Lower leg skin (tissue), 4 donors: ENCODE measurements around the gene NR2F1-AS1. TPM values are rescaled to one million over a fixed set of nuclear protein-coding genes. Genes with fewer than 3 reads are reported as not detected.

Source experiments
- DNase-seq, 2 donors: peaks; one replicate each; pipeline ENCODE4 v3.0.0-alpha.2; 2019; ENCODE audit warnings: low spot score in 2 of 2
- H3K4me3 ChIP-seq: fragments of 200-600 bp; sonication (generic); 2 replicates; pipeline ENCODE4 v1.5.1; 2017; ENCODE audit warnings: mild to moderate bottlenecking, low read depth; ENCODE audit not compliant: poor library complexity, severe bottlenecking
- POLR2A ChIP-seq, 2 donors: fragments of 450-650 bp; IDR thresholded peaks; one replicate each; pipeline ENCODE4 v1.6.1; 2016 to 2017; ENCODE audit warnings: antibody characterized with exemption in 2 of 2, mild to moderate bottlenecking in 1 of 2, moderate library complexity in 1 of 2
- WGBS, 2 donors: methylation state at CpG; one replicate each; pipeline ENCODE4 v1.1.5; 2018; 5-methylcytosine and 5-hydroxymethylcytosine counted together
- intact Hi-C: fragments of 100-400 bp; cut with DNase I; formaldehyde crosslinking; loops from one replicate; pipeline ENCODE4 v1.15.0; 2023; ENCODE audit warnings: low total_unique reads
- total RNA-seq, 4 donors: library from RNA; depleted of rRNA; stranded (reverse); fragments of >200 nt; gene quantifications; one replicate each; pipeline ENCODE4 v1.1.0, GENCODE V29; 2016
- TF ChIP-seq, protein P1 (sequence below), 3 donors: fragments of 450-650 bp; IDR thresholded peaks; one replicate each; pipeline ENCODE4 v1.5.1; 2016; ENCODE audit warnings: antibody characterized with exemption in 3 of 3, mild to moderate bottlenecking in 3 of 3, moderate library complexity in 2 of 3

NR2F1-AS1 gene
- total RNA-seq, 4 donors from 2014 or later = 0.30 to 1.7 (median 1.0) TPM; not detected in 1

GRCh38 chr5:93385655-93386054 lies 195.4 kb downstream of the NR2F1-AS1 start:
- intact Hi-C loops = no loop called here

DNA sequence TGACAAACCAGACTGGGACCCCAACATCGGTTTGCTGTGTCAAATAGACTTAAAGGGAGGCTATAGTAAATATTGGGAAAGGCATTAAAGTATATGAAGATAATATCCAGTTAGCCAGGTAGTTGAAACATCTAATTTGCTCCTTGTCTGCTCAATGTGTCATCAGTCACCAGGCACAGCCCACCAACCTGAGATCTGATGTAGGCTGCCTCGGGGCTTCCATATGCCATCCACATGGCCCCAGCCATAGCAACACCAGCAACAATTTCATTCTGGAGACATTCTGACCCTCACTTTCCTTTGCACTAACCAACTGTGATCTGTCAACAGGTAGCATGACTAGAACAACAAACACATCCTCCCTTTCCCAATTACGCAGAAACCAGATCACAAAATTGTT lies 196.0 kb downstream of the NR2F1-AS1 start:
- 78 to 82% methylated on average over 3 of the region's 3 CpGs for WGBS, 2 donors
- no peak for DNase-seq
- TF ChIP-seq, protein P1, sequence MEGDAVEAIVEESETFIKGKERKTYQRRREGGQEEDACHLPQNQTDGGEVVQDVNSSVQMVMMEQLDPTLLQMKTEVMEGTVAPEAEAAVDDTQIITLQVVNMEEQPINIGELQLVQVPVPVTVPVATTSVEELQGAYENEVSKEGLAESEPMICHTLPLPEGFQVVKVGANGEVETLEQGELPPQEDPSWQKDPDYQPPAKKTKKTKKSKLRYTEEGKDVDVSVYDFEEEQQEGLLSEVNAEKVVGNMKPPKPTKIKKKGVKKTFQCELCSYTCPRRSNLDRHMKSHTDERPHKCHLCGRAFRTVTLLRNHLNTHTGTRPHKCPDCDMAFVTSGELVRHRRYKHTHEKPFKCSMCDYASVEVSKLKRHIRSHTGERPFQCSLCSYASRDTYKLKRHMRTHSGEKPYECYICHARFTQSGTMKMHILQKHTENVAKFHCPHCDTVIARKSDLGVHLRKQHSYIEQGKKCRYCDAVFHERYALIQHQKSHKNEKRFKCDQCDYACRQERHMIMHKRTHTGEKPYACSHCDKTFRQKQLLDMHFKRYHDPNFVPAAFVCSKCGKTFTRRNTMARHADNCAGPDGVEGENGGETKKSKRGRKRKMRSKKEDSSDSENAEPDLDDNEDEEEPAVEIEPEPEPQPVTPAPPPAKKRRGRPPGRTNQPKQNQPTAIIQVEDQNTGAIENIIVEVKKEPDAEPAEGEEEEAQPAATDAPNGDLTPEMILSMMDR (IDR thresholded peaks at IDR 0.05) = no peak
- no peak for TF ChIP-seq POLR2A (IDR thresholded peaks at IDR 0.05)
- no peak overlapping the region for H3K4me3 ChIP-seq
- intact Hi-C loops = no loop called here

More at GRCh38 chr5:93385655-93386054, 195.4 kb downstream of the NR2F1-AS1 start:
- DNase-seq = no peak
- no peak for TF ChIP-seq POLR2A (IDR thresholded peaks at IDR 0.05)
- TF ChIP-seq, protein P1 (IDR thresholded peaks at IDR 0.05) = no peak
- no peak overlapping the region for H3K4me3 ChIP-seq
- WGBS, 2 donors = 80 to 81% methylated on average over 2 of the region's 2 CpGs

DNA sequence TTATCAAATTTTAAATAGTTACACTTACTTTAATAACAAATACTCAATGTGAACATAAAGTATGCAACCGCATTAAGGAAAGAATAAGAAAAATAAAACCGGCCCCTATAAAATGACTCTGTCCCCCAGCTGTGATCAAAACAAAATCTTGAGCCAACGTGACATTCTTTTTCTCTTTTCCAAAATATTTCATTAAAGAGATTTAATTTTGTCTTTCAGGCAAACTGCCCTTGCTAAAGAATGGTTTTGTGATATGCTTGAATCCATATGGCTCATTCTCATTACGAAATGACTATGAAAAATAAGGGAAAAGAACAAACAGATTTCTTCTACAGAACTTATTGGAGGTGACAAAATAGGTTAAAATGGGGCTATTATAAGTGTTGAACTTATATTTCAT lies 197.0 kb downstream of the NR2F1-AS1 start:
- H3K4me3 ChIP-seq = no peak overlapping the region
- intact Hi-C loops = no loop called here
- TF ChIP-seq, protein P1 (IDR thresholded peaks at IDR 0.05) = no peak
- no peak for TF ChIP-seq POLR2A (IDR thresholded peaks at IDR 0.05)
- no peak for DNase-seq
- 87 to 89% methylated on average over 4 of the region's 4 CpGs for WGBS, 2 donors

- no peak for DNase-seq
- 85 to 86% methylated on average over 3 of the region's 3 CpGs for WGBS, 2 donors
- intact Hi-C loops = no loop called here
- TF ChIP-seq POLR2A (IDR thresholded peaks at IDR 0.05) = no peak
- TF ChIP-seq, protein P1 (IDR thresholded peaks at IDR 0.05) = no peak
- H3K4me3 ChIP-seq = no peak overlapping the region
Observed at GRCh38 chr5:93382188-93382825, 198.7 kb downstream of the NR2F1-AS1 start.

- H3K4me3 ChIP-seq = no peak overlapping the region
- no peak for DNase-seq
- no peak for TF ChIP-seq POLR2A (IDR thresholded peaks at IDR 0.05)
- TF ChIP-seq, protein P1 (IDR thresholded peaks at IDR 0.05) = no peak
- WGBS, 2 donors = 75 to 83% methylated on average over 4 of the region's 4 CpGs
- intact Hi-C loops = no loop called here
Observed at GRCh38 chr5:93381057-93381456, 200.0 kb downstream of the NR2F1-AS1 start.

GRCh38 chr5:93378073-93378472 lies 202.9 kb downstream of the NR2F1-AS1 start:
- no peak overlapping the region for H3K4me3 ChIP-seq
- intact Hi-C loops = no loop called here
- WGBS, 2 donors = 52 to 59% methylated on average over 2 of the region's 2 CpGs
- no peak for DNase-seq
- TF ChIP-seq POLR2A (IDR thresholded peaks at IDR 0.05) = no peak
- TF ChIP-seq, protein P1 (IDR thresholded peaks at IDR 0.05) = no peak
